HUES6 (cell line): Measurements from ENCODE around the gene NR1D1.

Source experiments
- H3K27ac ChIP-seq: 2 replicates; pipeline ENCODE4 v1.7.0; 2013; ENCODE audit warnings: low read depth, mild to moderate bottlenecking, low read length, inconsistent platforms
- H3K27me3 ChIP-seq: 2 replicates; pipeline ENCODE4 v1.6.1; 2013; ENCODE audit warnings: low read length; ENCODE audit not compliant: control insufficient read depth, insufficient read depth
- H3K36me3 ChIP-seq: 2 replicates; pipeline ENCODE4 v1.6.1; 2013; ENCODE audit warnings: low read length; ENCODE audit not compliant: control insufficient read depth, insufficient read depth
- H3K4me1 ChIP-seq: 2 replicates; pipeline ENCODE4 v1.6.1; 2013; ENCODE audit warnings: low read length; ENCODE audit not compliant: control insufficient read depth, insufficient read depth
- H3K4me3 ChIP-seq: 2 replicates; pipeline ENCODE4 v1.5.1; 2013; ENCODE audit warnings: low read depth, low read length
- H3K9ac ChIP-seq: one replicate; pipeline ENCODE4 v1.6.1; 2013; ENCODE audit warnings: mild to moderate bottlenecking, low read length
- H3K9me3 ChIP-seq: 2 replicates; pipeline ENCODE4 v1.6.1; 2013; ENCODE audit warnings: low read depth, low read length; ENCODE audit not compliant: control insufficient read depth, insufficient read depth

Gene NR1D1

DNA sequence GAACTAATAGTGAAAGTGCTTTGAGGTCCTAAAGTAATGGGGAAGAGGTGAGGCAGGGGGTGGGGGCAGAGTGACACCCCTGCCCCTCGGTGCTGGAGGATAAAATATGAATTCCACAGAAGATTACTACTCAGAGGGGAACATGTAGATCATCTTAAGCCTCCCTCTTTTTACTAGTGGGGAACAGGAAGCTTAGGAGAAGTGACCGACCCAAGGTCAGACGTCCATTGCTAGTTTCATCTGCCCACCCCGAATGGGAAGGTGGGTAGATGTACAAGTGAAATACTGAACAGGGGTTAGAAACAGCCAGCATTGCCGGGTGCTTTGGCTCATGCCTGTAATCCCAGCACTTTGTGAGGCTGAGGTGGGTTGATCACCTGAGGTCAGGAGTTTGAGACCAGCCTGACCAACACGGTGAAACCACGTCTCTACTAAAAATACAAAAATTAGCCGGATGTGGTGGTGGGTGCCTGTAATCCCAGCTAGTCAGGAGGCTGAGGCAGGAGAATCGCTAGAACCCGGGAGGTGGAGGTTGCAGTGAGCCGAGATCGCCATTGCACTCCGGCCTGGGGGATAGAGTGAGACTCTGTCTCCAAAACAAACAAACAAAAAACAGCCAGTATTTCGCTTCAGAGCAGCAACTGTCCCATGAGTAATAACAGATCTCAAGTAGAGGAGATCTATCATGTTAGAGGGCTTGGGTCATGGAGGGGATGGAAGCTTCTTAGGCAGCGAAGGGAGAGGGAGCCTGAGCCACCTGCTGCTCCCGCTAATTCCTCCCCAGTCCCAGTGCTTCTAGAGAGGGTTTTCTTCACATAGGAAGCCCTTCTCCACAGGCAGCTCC is 1.2 kb upstream of the NR1D1 start:
- H3K27me3 ChIP-seq, result peaks cover 25% of the 10 kb centered on the region
- H3K27ac ChIP-seq, result no peak overlapping the region
- peaks cover 9% of the 10 kb centered on the region for H3K36me3 ChIP-seq
- H3K4me1 ChIP-seq, result peaks cover 53% of the 10 kb centered on the region
- H3K4me3 ChIP-seq, result peak overlapping the region; percentile 67; the same call in 1 of the 2 replicates
- no peak overlapping the region for H3K9ac ChIP-seq
- no peaks in the 10 kb centered on the region for H3K9me3 ChIP-seq

DNA sequence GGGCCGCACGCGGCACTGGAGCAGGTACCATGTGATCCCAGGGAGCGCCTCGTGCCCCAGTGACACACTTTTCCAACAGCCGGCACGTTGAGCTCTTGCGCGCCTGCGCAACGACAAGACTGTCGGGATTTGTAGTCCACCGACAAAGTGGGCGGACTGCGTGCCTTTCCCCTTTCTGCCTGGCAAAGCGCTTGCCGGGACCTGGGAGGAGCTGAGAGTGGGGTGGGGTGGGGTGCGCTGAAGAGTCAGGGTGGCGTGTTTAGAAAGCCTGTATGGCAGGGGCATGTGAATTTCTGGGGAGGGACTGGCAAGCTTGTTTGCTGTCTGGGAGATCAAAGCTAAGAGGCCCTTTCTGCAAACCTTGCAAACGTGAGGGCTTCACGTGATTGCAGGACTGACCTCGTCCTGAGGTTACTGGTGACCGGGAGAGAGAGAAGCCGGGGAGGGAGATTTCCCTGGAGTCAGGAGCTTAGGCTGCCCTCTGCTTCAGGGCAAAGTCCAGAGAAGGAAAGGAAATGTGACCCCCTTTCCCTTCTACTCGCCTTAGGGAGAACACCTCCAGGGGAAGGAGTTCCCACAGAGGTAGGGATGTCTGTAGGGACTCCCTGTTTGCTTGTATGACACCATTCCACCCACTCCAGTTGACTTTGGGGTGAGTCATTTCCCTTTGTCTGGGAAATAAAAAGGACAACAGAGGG is 429 bp upstream of the NR1D1 start:
- Histone ChIP-seq H3K27me3 (peaks cover 17% of the 10 kb centered on the region), H3K27ac (no peak overlapping the region), H3K4me3 (peak overlapping the region; percentile 67), H3K4me1 (peaks cover 49% of the 10 kb centered on the region), H3K9me3 (no peaks in the 10 kb centered on the region), H3K9ac (peak overlapping the region; percentile 48), H3K36me3 (peaks cover 16% of the 10 kb centered on the region)

DNA sequence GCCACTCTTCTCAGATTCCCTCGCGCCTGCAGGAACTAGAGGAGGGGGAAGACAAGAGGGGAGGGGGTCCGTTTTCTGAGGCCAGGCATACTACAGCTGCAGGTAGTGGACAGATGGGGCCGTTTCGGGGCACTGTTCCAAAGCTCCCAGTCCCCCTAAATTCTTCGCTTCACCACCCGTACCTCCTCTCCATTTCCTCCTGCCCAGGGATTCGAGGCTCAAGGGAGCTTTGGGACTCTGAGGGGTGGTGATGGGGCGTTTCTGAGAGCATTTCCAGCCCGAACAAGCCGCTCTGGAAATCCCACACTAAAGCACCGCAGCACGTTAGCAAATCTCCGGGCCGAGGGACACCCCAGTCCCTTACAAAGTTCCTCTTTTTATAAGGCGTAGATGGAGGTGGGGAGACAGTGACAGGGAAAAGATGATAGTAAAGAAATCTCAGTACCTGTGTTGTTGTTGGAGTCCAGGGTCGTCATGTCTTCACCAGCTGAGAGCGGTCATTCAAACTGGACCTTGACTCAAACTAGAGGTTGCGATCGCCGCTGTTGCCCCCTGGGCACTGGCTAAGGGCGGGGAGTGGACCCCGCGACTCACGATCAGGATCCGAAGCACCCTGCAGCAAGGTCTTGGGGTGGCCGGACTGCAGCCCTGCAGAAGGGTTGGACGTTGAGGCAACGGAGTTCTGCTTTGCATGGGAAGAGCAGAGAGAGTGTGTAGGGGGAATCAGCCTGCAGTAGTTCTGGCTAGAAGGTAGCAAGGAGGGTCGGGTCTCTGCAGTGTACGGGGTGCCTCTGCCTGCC is 570 bp downstream of the NR1D1 start:
- no peaks in the 10 kb centered on the region for H3K9me3 ChIP-seq
- H3K9ac ChIP-seq, result peak overlapping the region; percentile 44
- H3K4me3 ChIP-seq, result peak overlapping the region; percentile 67
- no peak overlapping the region for H3K27ac ChIP-seq
- peaks cover 43% of the 10 kb centered on the region for H3K4me1 ChIP-seq
- peaks cover 12% of the 10 kb centered on the region for H3K27me3 ChIP-seq
- H3K36me3 ChIP-seq, result peaks cover 24% of the 10 kb centered on the region

DNA sequence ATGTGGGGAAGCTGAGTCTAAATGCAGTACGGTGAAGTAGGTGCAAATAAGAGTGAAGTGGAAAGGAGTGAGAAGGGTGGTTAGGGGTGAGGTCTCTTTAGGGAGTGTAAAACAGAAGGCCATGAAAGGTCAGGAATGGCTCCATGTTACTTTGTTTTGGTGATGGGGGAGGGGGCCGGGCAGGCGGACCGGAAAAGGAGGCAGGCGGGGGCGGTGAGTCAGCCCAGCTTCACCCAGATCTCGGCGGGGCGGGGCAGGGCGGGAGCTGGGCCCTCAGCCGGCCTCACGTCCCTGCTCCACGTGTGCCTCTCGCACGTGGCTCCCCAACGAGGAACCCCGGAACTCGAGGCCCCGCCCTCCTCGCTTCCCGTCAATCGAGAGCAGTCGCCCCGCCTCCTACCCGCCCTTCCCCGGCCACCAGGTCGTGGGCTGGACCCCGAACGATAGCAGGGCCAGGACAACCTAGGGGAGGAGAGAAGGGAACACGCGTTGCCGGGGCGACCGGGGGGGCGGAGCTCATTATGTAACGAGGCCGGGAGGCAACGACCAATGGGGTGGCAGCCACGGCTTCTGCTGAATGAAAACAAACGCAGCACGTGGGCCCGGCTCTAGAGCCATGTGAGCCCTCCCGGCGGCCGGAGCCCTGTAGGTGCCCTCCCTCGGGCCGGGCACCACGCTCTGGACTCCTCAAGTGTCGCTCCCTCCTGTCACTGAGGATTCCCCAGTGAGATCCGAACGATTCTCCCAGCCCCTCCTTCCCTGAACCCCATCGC is 1.4 kb downstream of the NR1D1 start:
- H3K9ac ChIP-seq, result peak overlapping the region; percentile 18
- peaks cover 12% of the 10 kb centered on the region for H3K27me3 ChIP-seq
- H3K9me3 ChIP-seq, result no peaks in the 10 kb centered on the region
- H3K4me3 ChIP-seq, result peak overlapping the region; percentile 67
- peaks cover 30% of the 10 kb centered on the region for H3K36me3 ChIP-seq
- peak overlapping the region; percentile 73; the same call in 1 of the 2 replicates for H3K27ac ChIP-seq
- peaks cover 40% of the 10 kb centered on the region for H3K4me1 ChIP-seq

DNA sequence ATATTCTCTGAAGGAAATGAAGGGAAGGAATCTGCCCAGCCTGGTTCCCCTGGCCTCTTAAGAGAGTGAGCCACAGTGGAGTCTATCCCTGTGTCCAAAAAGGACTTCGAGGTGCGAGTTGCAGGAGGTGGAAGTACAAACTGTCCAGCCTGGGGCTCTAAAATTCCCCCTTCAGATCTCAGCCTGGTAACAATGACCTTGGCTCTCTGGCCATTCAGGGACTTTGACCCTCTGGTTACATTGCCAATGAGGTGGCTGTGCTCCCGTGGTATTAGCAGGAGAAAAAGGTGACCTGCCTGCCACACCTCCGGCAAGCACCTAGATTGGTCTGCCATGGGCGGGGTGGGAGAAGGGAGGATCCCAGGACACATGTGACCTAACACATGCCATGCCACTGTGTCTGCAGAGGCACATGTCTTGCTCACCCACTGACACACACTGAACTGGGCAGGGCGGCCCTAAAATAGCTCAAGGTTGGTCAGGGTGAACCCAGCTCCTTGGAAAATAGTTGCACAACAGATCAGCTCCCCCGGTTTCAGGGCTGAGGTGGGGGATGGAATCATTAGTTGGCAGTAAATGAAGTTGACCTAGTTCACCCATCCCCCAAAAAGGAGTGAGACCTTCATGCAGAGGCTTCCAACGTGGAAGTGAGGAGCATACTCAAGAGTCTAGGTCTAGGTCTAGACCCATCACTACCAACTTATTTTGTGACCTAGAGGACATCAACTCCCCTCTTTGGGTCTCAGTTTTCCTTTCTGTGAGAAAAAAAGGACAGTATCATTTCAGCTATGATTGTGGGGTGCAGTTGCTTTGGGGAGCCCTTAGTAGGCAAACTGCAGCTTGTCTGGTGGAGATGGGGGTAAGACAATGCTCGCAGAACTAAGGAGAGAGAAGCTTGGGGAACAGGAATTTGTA is 2.2 kb downstream of the NR1D1 start:
- H3K4me3 ChIP-seq, result peak overlapping the region; percentile 67
- H3K27me3 ChIP-seq, result peaks cover 12% of the 10 kb centered on the region
- peak overlapping the region; percentile 18 for H3K9ac ChIP-seq
- H3K4me1 ChIP-seq, result peaks cover 32% of the 10 kb centered on the region
- peaks cover 39% of the 10 kb centered on the region for H3K36me3 ChIP-seq
- peak overlapping the region; percentile 73; the same call in 1 of the 2 replicates for H3K27ac ChIP-seq
- no peaks in the 10 kb centered on the region for H3K9me3 ChIP-seq

DNA sequence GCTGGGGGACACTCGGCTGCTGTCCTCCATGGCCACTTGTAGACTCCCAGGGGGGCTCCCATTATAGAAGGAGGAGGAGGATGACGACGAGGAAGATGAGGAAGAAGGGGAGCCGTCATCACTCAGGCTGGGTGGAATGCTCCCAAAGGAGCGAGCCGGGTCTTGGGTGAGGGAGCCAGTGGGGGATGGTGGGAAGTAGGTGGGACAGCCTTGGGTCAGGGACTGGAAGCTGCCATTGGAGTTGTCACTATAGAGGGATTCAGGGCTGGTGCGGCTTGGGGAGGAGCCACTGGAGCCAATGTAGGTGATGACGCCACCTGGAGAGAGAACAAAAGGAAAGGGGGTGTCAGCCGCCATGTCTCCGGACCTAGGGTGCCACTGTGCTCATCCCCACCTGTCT is 3.3 kb downstream of the NR1D1 start:
- Histone ChIP-seq H3K9me3 (no peaks in the 10 kb centered on the region), H3K27ac (no peak overlapping the region), H3K27me3 (peaks cover 12% of the 10 kb centered on the region), H3K36me3 (peaks cover 44% of the 10 kb centered on the region), H3K4me1 (peaks cover 30% of the 10 kb centered on the region), H3K9ac (no peak overlapping the region), H3K4me3 (no peak overlapping the region)

DNA sequence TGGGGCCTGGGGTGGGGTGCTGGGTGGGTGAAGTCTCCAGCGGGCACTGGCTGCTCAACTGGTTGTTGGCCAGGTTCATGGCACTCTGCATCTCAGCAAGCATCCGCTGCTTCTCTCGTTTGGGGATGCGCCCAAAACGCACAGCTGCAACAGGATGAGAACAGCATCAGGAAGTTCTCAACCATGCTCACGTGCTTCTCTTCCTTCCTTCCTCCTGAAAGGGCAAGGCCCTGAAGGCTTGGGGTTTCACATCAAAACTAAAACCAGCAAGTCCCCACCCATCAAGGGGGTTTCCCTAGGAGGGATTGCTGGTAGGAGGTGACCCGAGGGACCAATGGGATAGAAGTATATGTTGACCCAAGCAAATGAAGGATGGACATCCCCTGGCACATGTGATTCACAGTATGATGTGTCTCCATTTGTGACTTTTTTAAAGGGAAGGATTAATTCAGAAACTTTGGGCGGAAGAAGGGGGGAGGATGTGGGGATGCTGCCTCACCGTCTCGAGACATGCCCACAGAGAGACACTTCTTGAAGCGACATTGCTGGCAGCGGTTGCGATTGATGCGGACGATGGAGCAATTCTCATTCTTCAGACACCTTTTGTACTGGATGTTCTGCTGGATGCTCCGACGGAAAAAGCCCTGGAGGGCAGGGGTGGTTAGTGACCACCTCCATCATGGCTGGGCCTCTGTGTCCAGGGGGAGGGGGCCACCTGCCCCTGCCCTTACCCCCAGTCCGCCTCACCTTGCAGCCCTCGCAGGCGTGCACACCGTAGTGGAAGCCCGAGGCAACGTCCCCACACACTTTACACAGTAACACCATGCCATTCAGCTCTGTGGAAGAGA is 4.2 kb downstream of the NR1D1 start:
- Histone ChIP-seq H3K4me3 (no peak overlapping the region), H3K4me1 (peaks cover 35% of the 10 kb centered on the region), H3K9me3 (no peaks in the 10 kb centered on the region), H3K27me3 (peaks cover 12% of the 10 kb centered on the region), H3K36me3 (peaks cover 45% of the 10 kb centered on the region), H3K27ac (no peak overlapping the region), H3K9ac (no peak overlapping the region)

DNA sequence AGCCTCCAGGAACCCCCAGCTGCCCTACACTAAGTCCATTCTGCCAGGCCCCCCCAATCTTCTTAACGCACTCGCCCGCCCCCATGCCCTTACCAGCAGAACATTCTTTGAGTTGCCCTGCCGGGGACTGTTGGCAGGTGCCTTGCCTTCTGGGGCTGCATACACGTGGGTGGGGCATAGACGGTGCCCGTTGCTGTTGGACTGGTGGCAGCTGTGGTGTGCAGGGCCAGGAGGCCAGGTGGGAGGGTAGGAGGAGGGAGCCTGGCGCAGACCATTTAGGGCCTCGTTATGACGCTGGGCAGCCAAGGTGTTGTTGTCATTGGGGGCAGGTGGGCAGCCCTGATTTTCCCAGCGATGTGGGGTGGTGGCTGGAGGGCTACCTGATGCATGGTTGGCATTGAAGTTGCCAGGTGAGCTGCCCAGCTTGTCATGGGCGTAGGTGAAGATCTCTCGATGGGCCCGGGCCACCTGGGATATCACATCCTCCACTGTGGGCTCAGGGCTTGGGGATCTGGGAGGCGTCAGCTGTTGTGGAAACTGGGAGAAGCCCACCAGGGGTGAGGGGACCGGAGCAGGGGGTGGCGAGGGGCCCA is 4.9 kb downstream of the NR1D1 start:
- Histone ChIP-seq H3K4me3 (no peak overlapping the region), H3K36me3 (peaks cover 47% of the 10 kb centered on the region), H3K4me1 (peaks cover 33% of the 10 kb centered on the region), H3K9me3 (no peaks in the 10 kb centered on the region), H3K9ac (no peak overlapping the region), H3K27ac (no peak overlapping the region), H3K27me3 (peaks cover 12% of the 10 kb centered on the region)

DNA sequence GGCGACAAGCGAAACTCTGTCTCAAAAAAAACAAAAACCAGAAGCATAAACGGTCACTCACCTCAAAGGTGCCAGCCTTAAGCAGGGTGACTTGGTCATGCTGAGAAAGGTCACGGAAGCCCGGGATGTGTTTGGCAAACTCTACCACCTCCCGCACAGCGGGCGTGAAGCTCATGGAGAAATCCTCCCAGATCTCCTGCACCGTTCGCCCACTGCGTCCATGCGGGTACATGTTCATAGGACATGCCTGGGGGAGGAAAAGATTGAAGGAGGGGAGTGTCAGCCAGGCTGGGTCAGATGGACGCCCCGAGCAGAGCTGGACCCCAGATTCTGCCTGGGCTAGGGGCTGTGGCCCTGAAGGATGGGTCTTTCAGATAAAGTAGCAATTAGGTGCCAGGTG is 5.5 kb downstream of the NR1D1 start:
- Histone ChIP-seq H3K27ac (no peak overlapping the region), H3K4me3 (no peak overlapping the region), H3K27me3 (peaks cover 7% of the 10 kb centered on the region), H3K9me3 (no peaks in the 10 kb centered on the region), H3K36me3 (peaks cover 47% of the 10 kb centered on the region), H3K9ac (no peak overlapping the region), H3K4me1 (peaks cover 33% of the 10 kb centered on the region)
